ENCODE data around the gene SLC4A5.
"Not testable (repeated sequence)": the region's sequence is repeated elsewhere in the genome, so short reads cannot be mapped to it uniquely, and the experiment has no call there.

The SLC4A5 gene

GRCh38 chr2:74226648-74227213 is 116.5 kb downstream of the SLC4A5 start:
- FAIRE-seq = no peak

- FAIRE-seq = no peak
Observed at GRCh38 chr2:74225698-74226459, 117.3 kb downstream of the SLC4A5 start.

GRCh38 chr2:74223941-74224770 is 119.1 kb downstream of the SLC4A5 start:
- no peak for FAIRE-seq

GRCh38 chr2:74222300-74222650 is 120.9 kb downstream of the SLC4A5 start:
- no peak for FAIRE-seq

GRCh38 chr2:74221604-74222299 is 121.5 kb downstream of the SLC4A5 start:
- no peak for FAIRE-seq

GRCh38 chr2:74221091-74221490 is 122.1 kb downstream of the SLC4A5 start:
- no peak for FAIRE-seq

GRCh38 chr2:74219846-74220486 is 123.2 kb downstream of the SLC4A5 start:
- FAIRE-seq = no peak

GRCh38 chr2:74216642-74217041 is 126.6 kb downstream of the SLC4A5 start:
- no peak for FAIRE-seq

GRCh38 chr2:74215771-74216170 is 127.4 kb downstream of the SLC4A5 start:
- FAIRE-seq = not testable (repeated sequence)

- FAIRE-seq = no peak
Observed at GRCh38 chr2:74212702-74213410, 130.4 kb downstream of the SLC4A5 start.

- FAIRE-seq = no peak
Observed at GRCh38 chr2:74206180-74206688, 137.0 kb downstream of the SLC4A5 start.

GRCh38 chr2:74205596-74205995 is 137.6 kb downstream of the SLC4A5 start:
- FAIRE-seq = no peak

- no peak for FAIRE-seq
Observed at GRCh38 chr2:74205113-74205512, 138.1 kb downstream of the SLC4A5 start.

- FAIRE-seq = no peak
Observed at GRCh38 chr2:74204436-74204835, 138.8 kb downstream of the SLC4A5 start.

GRCh38 chr2:74201596-74201995 is 141.6 kb downstream of the SLC4A5 start:
- no peak for FAIRE-seq

- FAIRE-seq = no peak
Observed at GRCh38 chr2:74201196-74201595, 142.0 kb downstream of the SLC4A5 start.

- no peak for FAIRE-seq
Observed at GRCh38 chr2:74199871-74200305, 143.3 kb downstream of the SLC4A5 start.

GRCh38 chr2:74199275-74199701 is 143.9 kb downstream of the SLC4A5 start:
- no peak for FAIRE-seq

- FAIRE-seq = peak; percentile 93
Observed at GRCh38 chr2:74198461-74199274, 144.5 kb downstream of the SLC4A5 start, which contains the start of gene MTHFD2. TSS of gene MTHFD2 (plus strand) at chr2:74198615. CDS start at chr2:74198642, 27 bp downstream.

- FAIRE-seq = no peak
Observed at GRCh38 chr2:74198023-74198460, 145.2 kb downstream of the SLC4A5 start.

GRCh38 chr2:74197049-74197448 is 146.2 kb downstream of the SLC4A5 start:
- FAIRE-seq = no peak
